Liver (tissue), 9 donors: ENCODE data around the gene CCDC28B. TPM values are rescaled to one million over a fixed set of nuclear protein-coding genes. Genes with fewer than 3 reads are reported as not detected.

ENCODE experiments used
- DNase-seq: peaks from one replicate; pipeline ENCODE4 v3.0.0-alpha.2; 2017; ENCODE audit warnings: low spot score
- H3K27ac ChIP-seq, 2 donors: one replicate each; pipeline ENCODE4 v1.7.0; 2013; ENCODE audit warnings: inconsistent platforms in 2 of 2, low read length in 2 of 2, control low read depth in 1 of 2, low read depth in 1 of 2, mild to moderate bottlenecking in 1 of 2
- H3K27me3 ChIP-seq, 4 donors: one replicate each; pipeline versions ENCODE4 v1.6.1 to v1.7.0; 2013; ENCODE audit warnings: low read length in 3 of 4, inconsistent platforms in 1 of 4, mild to moderate bottlenecking in 1 of 4, moderate library complexity in 1 of 4; ENCODE audit not compliant: control insufficient read depth in 4 of 4, insufficient read depth in 4 of 4
- H3K36me3 ChIP-seq, 4 donors: one replicate each; pipeline versions ENCODE4 v1.6.1 to v1.7.0; 2013; ENCODE audit warnings: low read length in 3 of 4, mild to moderate bottlenecking in 3 of 4, low read depth in 1 of 4, moderate library complexity in 1 of 4; ENCODE audit not compliant: control insufficient read depth in 4 of 4, insufficient read depth in 3 of 4
- H3K4me1 ChIP-seq, 4 donors: one replicate each; pipeline versions ENCODE4 v1.6.1 to v1.7.0; 2013; ENCODE audit warnings: low read length in 3 of 4, mild to moderate bottlenecking in 3 of 4, moderate library complexity in 1 of 4; ENCODE audit not compliant: control insufficient read depth in 4 of 4, insufficient read depth in 4 of 4
- H3K4me3 ChIP-seq, 3 donors: one replicate each; pipeline versions ENCODE4 v1.6.1 to v1.7.0; 2013; ENCODE audit warnings: low read length in 3 of 3, control low read depth in 1 of 3, low read depth in 1 of 3, mild to moderate bottlenecking in 1 of 3
- H3K9ac ChIP-seq, 2 donors: one replicate each; pipeline ENCODE4 v1.7.0; 2013; ENCODE audit warnings: low read length in 2 of 2, mild to moderate bottlenecking in 2 of 2, moderate library complexity in 2 of 2, control low read depth in 1 of 2, low read depth in 1 of 2
- H3K9me3 ChIP-seq, 4 donors: one replicate each; pipeline versions ENCODE4 v1.6.1 to v1.7.0; 2013; ENCODE audit warnings: low read length in 3 of 4; ENCODE audit not compliant: control insufficient read depth in 4 of 4
- EGR1 ChIP-seq, 2 donors: IDR thresholded peaks; 2 replicates each; pipeline ENCODE4 v1.6.1; 2016 to 2018; ENCODE audit warnings: antibody characterized with exemption in 2 of 2, low read depth in 2 of 2
- FOXA1 ChIP-seq: IDR thresholded peaks from 2 replicates; pipeline ENCODE4 v1.6.1; 2016; ENCODE audit warnings: antibody characterized with exemption
- FOXA2 ChIP-seq: IDR thresholded peaks from 2 replicates; pipeline ENCODE4 v1.6.1; 2016; ENCODE audit warnings: antibody characterized with exemption
- GABPA ChIP-seq, 2 donors: IDR thresholded peaks in 1 of 2; conservative IDR thresholded peaks in 1 of 2; 2 replicates each; pipeline ENCODE4 v1.6.1; 2016; ENCODE audit warnings: antibody characterized with exemption in 2 of 2, mild to moderate bottlenecking in 1 of 2, moderate library complexity in 1 of 2
- HNF4A ChIP-seq, 2 donors: conservative IDR thresholded peaks; 2 replicates each; pipeline ENCODE4 v1.6.1; 2016; ENCODE audit warnings: antibody characterized with exemption in 2 of 2, mild to moderate bottlenecking in 2 of 2
- HNF4G ChIP-seq: IDR thresholded peaks from 2 replicates; pipeline ENCODE4 v1.6.1; 2016; ENCODE audit warnings: antibody characterized with exemption
- JUND ChIP-seq, 2 donors: IDR thresholded peaks; 2 replicates each; pipeline ENCODE4 v1.6.1; 2016; ENCODE audit warnings: antibody characterized with exemption in 2 of 2
- MAX ChIP-seq: IDR thresholded peaks from 2 replicates; pipeline ENCODE4 v1.6.1; 2016; ENCODE audit warnings: antibody characterized with exemption
- RAD21 ChIP-seq, 2 donors: IDR thresholded peaks; 2 replicates each; pipeline ENCODE4 v1.6.1; 2016; ENCODE audit warnings: antibody characterized with exemption in 2 of 2, mild to moderate bottlenecking in 2 of 2
- RXRA ChIP-seq, 2 donors: IDR thresholded peaks; 2 replicates each; pipeline ENCODE4 v1.6.1; 2017 to 2018; ENCODE audit warnings: antibody characterized with exemption in 2 of 2, mild to moderate bottlenecking in 1 of 2
- SP1 ChIP-seq: IDR thresholded peaks from 2 replicates; pipeline ENCODE4 v1.6.1; 2018; ENCODE audit warnings: antibody characterized with exemption, mild to moderate bottlenecking
- TAF1 ChIP-seq: conservative IDR thresholded peaks from 2 replicates; pipeline ENCODE4 v1.6.1; 2016; ENCODE audit warnings: antibody characterized with exemption, mild to moderate bottlenecking
- YY1 ChIP-seq: IDR thresholded peaks from 2 replicates; pipeline ENCODE4 v1.6.1; 2016; ENCODE audit warnings: antibody characterized with exemption, mild to moderate bottlenecking
- WGBS: extraction: QIAGEN DNeasy Blood & Tissue Kit; methylation state at CpG from one replicate; pipeline ENCODE4 v1.1.7; 2013; 5-methylcytosine and 5-hydroxymethylcytosine counted together
- polyA plus RNA-seq, 2 donors: library from polyadenylated mRNA; stranded (reverse) in 1 of 2; unstranded in 1 of 2; fragments of 200-250 nt in 1 of 2; fragments of >200 nt in 1 of 2; fragmentation: Nextera tagmentation in 1 of 2; extraction: Ambion mirVana in 1 of 2; gene quantifications; one replicate each; pipeline versions ENCODE4 v1.2.1 to v1.2.3, GENCODE V29; 2013 to 2015
- total RNA-seq, 2 donors: library from RNA; depleted of rRNA; stranded (reverse); fragments of >200 nt; gene quantifications; one replicate each; pipeline ENCODE4 v1.2.3, GENCODE V29; 2014
- TF ChIP-seq, protein P1 (sequence below): IDR thresholded peaks from 2 replicates; pipeline ENCODE4 v1.6.1; 2016; ENCODE audit warnings: antibody characterized with exemption, mild to moderate bottlenecking
- TF ChIP-seq, protein P2 (sequence below): IDR thresholded peaks from 2 replicates; pipeline ENCODE4 v1.6.1; 2016; ENCODE audit warnings: antibody characterized with exemption
- TF ChIP-seq, protein P3 (sequence below): fragments of 150-350 bp; IDR thresholded peaks from 2 replicates; pipeline ENCODE4 v1.5.1; 2017; ENCODE audit warnings: improper control_type of control experiment, low read depth, low read length; ENCODE audit not compliant: missing input control
- TF ChIP-seq, protein P4 (sequence below): IDR thresholded peaks from 2 replicates; pipeline ENCODE4 v1.6.1; 2016; ENCODE audit warnings: antibody characterized with exemption
- donor health status: healthy.
- donor health status: healthy.
- donor health status: healthy.
- donor health status: healthy.
- donor health status: healthy.

Gene CCDC28B
- total and polyA plus RNA-seq, 4 donors = 0.75 to 20.6 (median 1.0) TPM

DNA sequence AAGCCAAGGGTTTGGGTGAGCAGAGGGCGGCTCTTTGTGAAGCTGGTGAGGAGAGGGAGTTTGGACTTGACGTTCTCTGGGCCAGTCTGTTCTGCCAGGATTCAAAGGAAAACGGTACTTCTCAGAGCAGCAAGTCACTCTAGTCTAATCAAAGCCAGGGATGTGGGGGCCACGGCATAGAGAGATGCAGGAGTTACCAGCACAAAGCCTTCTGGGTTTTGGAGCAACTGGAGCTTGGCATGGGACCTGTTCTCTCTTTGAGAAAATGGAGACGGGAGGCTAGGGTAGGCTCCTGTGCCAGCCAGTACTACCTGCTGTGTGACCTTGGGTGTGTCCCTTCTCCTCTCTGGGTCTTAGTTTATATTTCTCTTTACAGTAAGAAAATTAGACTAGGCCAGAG, 18.8 kb upstream of the CCDC28B start:
- H3K27ac ChIP-seq = no peak overlapping the region
- H3K36me3 ChIP-seq = peaks cover 4 to 21% (median 19%) of the 10 kb centered on the region in 4 donors
- H3K4me3 ChIP-seq = no peak overlapping the region
- no peaks in the 10 kb centered on the region for H3K9me3 ChIP-seq
- WGBS = 83% methylated on average over 5 of the region's 5 CpGs
- no peaks in the 10 kb centered on the region for H3K27me3 ChIP-seq
- H3K9ac ChIP-seq = no peak overlapping the region
- H3K4me1 ChIP-seq = peaks cover 16 to 49% (median 36%) of the 10 kb centered on the region in 4 donors
- DNase-seq = no peak
- TF ChIP-seq, protein P1, sequence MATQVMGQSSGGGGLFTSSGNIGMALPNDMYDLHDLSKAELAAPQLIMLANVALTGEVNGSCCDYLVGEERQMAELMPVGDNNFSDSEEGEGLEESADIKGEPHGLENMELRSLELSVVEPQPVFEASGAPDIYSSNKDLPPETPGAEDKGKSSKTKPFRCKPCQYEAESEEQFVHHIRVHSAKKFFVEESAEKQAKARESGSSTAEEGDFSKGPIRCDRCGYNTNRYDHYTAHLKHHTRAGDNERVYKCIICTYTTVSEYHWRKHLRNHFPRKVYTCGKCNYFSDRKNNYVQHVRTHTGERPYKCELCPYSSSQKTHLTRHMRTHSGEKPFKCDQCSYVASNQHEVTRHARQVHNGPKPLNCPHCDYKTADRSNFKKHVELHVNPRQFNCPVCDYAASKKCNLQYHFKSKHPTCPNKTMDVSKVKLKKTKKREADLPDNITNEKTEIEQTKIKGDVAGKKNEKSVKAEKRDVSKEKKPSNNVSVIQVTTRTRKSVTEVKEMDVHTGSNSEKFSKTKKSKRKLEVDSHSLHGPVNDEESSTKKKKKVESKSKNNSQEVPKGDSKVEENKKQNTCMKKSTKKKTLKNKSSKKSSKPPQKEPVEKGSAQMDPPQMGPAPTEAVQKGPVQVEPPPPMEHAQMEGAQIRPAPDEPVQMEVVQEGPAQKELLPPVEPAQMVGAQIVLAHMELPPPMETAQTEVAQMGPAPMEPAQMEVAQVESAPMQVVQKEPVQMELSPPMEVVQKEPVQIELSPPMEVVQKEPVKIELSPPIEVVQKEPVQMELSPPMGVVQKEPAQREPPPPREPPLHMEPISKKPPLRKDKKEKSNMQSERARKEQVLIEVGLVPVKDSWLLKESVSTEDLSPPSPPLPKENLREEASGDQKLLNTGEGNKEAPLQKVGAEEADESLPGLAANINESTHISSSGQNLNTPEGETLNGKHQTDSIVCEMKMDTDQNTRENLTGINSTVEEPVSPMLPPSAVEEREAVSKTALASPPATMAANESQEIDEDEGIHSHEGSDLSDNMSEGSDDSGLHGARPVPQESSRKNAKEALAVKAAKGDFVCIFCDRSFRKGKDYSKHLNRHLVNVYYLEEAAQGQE = no peak
- no peak for TF ChIP-seq JUND (IDR thresholded peaks at IDR 0.05)
- TF ChIP-seq RXRA (IDR thresholded peaks at IDR 0.05) = no peak
- no peak for TF ChIP-seq GABPA (IDR thresholded peaks at IDR 0.05 in 1 of 2, conservative IDR thresholded peaks at IDR 0.05 in 1 of 2)
- TF ChIP-seq HNF4G = no peak
- no peak for TF ChIP-seq TAF1
- TF ChIP-seq, protein P2, sequence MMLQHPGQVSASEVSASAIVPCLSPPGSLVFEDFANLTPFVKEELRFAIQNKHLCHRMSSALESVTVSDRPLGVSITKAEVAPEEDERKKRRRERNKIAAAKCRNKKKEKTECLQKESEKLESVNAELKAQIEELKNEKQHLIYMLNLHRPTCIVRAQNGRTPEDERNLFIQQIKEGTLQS = no peak
- no peak for TF ChIP-seq SP1
- TF ChIP-seq HNF4A (conservative IDR thresholded peaks at IDR 0.05) = no peak
- no peak for TF ChIP-seq FOXA1
- TF ChIP-seq RAD21 (IDR thresholded peaks at IDR 0.05) = no peak
- TF ChIP-seq, protein P3, sequence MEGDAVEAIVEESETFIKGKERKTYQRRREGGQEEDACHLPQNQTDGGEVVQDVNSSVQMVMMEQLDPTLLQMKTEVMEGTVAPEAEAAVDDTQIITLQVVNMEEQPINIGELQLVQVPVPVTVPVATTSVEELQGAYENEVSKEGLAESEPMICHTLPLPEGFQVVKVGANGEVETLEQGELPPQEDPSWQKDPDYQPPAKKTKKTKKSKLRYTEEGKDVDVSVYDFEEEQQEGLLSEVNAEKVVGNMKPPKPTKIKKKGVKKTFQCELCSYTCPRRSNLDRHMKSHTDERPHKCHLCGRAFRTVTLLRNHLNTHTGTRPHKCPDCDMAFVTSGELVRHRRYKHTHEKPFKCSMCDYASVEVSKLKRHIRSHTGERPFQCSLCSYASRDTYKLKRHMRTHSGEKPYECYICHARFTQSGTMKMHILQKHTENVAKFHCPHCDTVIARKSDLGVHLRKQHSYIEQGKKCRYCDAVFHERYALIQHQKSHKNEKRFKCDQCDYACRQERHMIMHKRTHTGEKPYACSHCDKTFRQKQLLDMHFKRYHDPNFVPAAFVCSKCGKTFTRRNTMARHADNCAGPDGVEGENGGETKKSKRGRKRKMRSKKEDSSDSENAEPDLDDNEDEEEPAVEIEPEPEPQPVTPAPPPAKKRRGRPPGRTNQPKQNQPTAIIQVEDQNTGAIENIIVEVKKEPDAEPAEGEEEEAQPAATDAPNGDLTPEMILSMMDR = no peak
- no peak for TF ChIP-seq EGR1 (IDR thresholded peaks at IDR 0.05; ENCODE audit: low read depth in 2 of 2)
- no peak for TF ChIP-seq FOXA2
- TF ChIP-seq YY1 = no peak
- TF ChIP-seq, protein P4, sequence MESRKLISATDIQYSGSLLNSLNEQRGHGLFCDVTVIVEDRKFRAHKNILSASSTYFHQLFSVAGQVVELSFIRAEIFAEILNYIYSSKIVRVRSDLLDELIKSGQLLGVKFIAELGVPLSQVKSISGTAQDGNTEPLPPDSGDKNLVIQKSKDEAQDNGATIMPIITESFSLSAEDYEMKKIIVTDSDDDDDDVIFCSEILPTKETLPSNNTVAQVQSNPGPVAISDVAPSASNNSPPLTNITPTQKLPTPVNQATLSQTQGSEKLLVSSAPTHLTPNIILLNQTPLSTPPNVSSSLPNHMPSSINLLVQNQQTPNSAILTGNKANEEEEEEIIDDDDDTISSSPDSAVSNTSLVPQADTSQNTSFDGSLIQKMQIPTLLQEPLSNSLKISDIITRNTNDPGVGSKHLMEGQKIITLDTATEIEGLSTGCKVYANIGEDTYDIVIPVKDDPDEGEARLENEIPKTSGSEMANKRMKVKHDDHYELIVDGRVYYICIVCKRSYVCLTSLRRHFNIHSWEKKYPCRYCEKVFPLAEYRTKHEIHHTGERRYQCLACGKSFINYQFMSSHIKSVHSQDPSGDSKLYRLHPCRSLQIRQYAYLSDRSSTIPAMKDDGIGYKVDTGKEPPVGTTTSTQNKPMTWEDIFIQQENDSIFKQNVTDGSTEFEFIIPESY = no peak
- TF ChIP-seq MAX = no peak
